ENCODE results near the gene PCNX1.

PCNX1 gene

DNA sequence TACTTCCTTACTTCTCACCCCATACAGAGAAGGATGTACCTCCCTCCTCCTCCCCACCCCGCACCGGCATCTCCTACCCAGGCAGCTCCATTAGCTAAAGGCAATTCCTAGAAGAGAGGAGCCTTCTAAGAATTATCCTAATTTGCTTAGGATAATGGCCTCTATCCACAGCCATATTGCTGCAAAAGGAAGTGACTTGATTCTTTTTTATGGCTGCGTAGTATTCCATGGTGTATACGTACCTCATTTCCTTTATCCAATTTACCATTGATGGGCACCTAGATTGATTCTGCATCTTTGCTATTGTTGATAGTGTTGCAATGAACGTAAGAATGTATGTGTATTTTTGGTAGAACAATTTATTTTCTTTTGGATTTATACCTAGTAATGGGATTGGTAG is 189.7 kb downstream of the PCNX1 start:
- no peaks in the 10 kb centered on the region for H3K4me1 ChIP-seq (ENCODE audit: insufficient read depth, poor library complexity, severe bottlenecking)
- no peak overlapping the region for H3K4me3 ChIP-seq (ENCODE audit: severe bottlenecking)
- TF ChIP-seq, protein P1, sequence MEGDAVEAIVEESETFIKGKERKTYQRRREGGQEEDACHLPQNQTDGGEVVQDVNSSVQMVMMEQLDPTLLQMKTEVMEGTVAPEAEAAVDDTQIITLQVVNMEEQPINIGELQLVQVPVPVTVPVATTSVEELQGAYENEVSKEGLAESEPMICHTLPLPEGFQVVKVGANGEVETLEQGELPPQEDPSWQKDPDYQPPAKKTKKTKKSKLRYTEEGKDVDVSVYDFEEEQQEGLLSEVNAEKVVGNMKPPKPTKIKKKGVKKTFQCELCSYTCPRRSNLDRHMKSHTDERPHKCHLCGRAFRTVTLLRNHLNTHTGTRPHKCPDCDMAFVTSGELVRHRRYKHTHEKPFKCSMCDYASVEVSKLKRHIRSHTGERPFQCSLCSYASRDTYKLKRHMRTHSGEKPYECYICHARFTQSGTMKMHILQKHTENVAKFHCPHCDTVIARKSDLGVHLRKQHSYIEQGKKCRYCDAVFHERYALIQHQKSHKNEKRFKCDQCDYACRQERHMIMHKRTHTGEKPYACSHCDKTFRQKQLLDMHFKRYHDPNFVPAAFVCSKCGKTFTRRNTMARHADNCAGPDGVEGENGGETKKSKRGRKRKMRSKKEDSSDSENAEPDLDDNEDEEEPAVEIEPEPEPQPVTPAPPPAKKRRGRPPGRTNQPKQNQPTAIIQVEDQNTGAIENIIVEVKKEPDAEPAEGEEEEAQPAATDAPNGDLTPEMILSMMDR (IDR thresholded peaks at IDR 0.05; ENCODE audit: poor library complexity, severe bottlenecking), result no peak
- DNase-seq (ENCODE audit: low spot score), result no peak
- H3K27me3 ChIP-seq (ENCODE audit: insufficient read depth, poor library complexity, severe bottlenecking), result no peaks in the 10 kb centered on the region
- no peak for ATAC-seq (ENCODE audit: low read depth)
- no peaks in the 10 kb centered on the region for H3K9me3 ChIP-seq (ENCODE audit: severe bottlenecking)
- H3K27ac ChIP-seq (ENCODE audit: poor library complexity, severe bottlenecking), result no peak overlapping the region
- peaks cover 36% of the 10 kb centered on the region for H3K36me3 ChIP-seq (ENCODE audit: low read depth)

DNA sequence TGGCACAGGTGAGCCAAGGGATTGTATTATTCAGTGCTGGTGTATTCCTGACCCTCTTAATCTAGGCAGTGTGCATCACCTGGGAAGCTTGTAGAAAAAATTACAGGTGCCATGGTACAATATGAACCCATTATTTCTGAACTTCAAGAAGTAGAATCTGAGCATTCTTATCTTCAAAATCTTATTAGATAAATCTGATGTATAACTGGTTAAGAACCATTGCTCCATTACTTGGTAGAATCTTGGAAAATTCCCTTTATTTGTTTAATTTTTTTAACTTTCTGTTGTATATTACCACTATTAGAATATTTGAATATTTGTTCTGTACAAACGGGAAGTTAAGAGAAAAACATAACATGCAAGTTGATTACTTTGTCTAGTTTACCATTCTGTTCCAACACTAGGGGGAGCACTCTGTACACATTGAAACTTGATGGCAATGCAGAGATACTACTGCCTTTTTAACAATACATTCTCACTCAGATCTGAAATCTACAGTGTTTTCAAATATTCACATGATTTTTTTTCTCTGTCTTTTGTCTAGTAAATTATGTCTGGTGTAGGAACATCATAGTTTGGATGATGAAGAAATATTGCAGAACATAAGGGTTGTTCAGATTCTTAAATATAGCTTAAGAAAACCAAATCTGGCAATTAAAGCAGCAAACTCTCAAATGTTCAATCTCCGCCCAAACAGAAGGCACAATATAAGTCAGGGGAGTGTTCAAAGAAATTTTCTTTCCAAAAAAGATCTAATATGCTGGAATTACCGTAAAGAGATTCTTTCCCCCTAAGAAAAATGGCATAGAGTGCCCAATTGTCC is 196.6 kb downstream of the PCNX1 start:
- no peak for DNase-seq (ENCODE audit: low spot score)
- H3K9me3 ChIP-seq (ENCODE audit: severe bottlenecking), result no peaks in the 10 kb centered on the region

DNA sequence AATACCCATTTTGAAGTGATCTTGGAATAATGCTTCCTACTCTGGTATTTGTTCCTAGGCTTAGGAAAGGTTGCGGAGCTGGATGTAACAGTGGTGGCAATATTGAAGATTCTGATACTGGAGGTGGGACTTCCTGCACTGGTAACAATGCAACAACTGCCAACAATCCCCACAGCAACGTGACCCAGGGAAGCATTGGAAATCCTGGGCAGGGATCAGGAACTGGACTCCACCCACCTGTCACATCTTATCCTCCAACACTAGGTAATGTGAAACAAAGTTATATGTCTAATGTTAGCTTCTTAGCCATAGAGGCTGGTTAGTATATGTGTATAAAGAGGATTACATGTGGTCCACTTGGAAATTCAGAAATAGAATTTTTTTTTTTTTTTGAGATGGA is 197.9 kb downstream of the PCNX1 start:
- TF ChIP-seq, protein P1 (IDR thresholded peaks at IDR 0.05; ENCODE audit: poor library complexity, severe bottlenecking), result no peak
- no peaks in the 10 kb centered on the region for H3K4me1 ChIP-seq (ENCODE audit: insufficient read depth, poor library complexity, severe bottlenecking)
- DNase-seq (ENCODE audit: low spot score) (no peak), ATAC-seq (ENCODE audit: low read depth) (no peak)
- H3K9me3 ChIP-seq (ENCODE audit: severe bottlenecking), result no peaks in the 10 kb centered on the region
- peaks cover 90% of the 10 kb centered on the region for H3K36me3 ChIP-seq (ENCODE audit: low read depth)
- no peak overlapping the region for H3K27ac ChIP-seq (ENCODE audit: poor library complexity, severe bottlenecking)
- no peak overlapping the region for H3K4me3 ChIP-seq (ENCODE audit: severe bottlenecking)
- no peaks in the 10 kb centered on the region for H3K27me3 ChIP-seq (ENCODE audit: insufficient read depth, poor library complexity, severe bottlenecking)

More for the DNA sequence above, 196.6 kb downstream of the PCNX1 start:
- TF ChIP-seq, protein P1 (IDR thresholded peaks at IDR 0.05; ENCODE audit: poor library complexity, severe bottlenecking), result peak; percentile 99
- H3K4me1 ChIP-seq (ENCODE audit: insufficient read depth, poor library complexity, severe bottlenecking), result no peaks in the 10 kb centered on the region
- H3K27ac ChIP-seq (ENCODE audit: poor library complexity, severe bottlenecking), result no peak overlapping the region
- H3K27me3 ChIP-seq (ENCODE audit: insufficient read depth, poor library complexity, severe bottlenecking), result no peaks in the 10 kb centered on the region
- ATAC-seq (ENCODE audit: low read depth), result peak; percentile 58; the same call in 1 of the 3 replicates
- H3K4me3 ChIP-seq (ENCODE audit: severe bottlenecking), result no peak overlapping the region
- H3K36me3 ChIP-seq (ENCODE audit: low read depth), result peaks cover 78% of the 10 kb centered on the region

DNA sequence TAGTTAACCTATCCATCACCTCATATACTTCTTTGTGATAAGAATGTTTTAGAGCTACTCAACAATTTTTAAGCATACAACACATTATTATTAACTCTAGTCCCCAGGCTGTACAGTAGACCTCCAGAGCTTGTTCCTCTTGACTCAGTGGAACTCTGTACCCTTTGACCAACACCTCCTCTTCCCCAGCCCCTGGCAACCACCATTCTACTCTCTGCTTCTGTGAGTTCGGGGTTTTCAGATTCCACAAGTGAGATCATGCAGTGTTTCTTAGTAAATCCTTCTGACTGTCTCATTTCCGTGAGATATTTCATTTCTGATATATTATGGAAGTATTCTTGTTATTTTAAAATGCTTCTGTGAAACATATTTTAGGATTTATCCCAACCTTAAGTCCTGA is 200.7 kb downstream of the PCNX1 start:
- Histone ChIP-seq H3K27me3 (ENCODE audit: insufficient read depth, poor library complexity, severe bottlenecking) (no peaks in the 10 kb centered on the region), H3K4me3 (ENCODE audit: severe bottlenecking) (no peak overlapping the region), H3K36me3 (ENCODE audit: low read depth) (peaks cover 95% of the 10 kb centered on the region), H3K9me3 (ENCODE audit: severe bottlenecking) (no peaks in the 10 kb centered on the region), H3K27ac (ENCODE audit: poor library complexity, severe bottlenecking) (no peak overlapping the region), H3K4me1 (ENCODE audit: insufficient read depth, poor library complexity, severe bottlenecking) (no peaks in the 10 kb centered on the region)
- TF ChIP-seq, protein P1 (IDR thresholded peaks at IDR 0.05; ENCODE audit: poor library complexity, severe bottlenecking), result no peak
- ATAC-seq (ENCODE audit: low read depth) (no peak), DNase-seq (ENCODE audit: low spot score) (no peak)

Data from RWPE2 (cell line).